22Rv1 (cell line): ENCODE results near the gene LDB3.

Experiments
- H3K27ac ChIP-seq: fragments of 450-650 bp; 2 replicates; pipeline ENCODE4 v1.5.1; 2017
- ZFX ChIP-seq: fragments of 450-650 bp; IDR thresholded peaks from 2 replicates; pipeline ENCODE4 v1.6.1; 2017; ENCODE audit warnings: antibody characterized with exemption, borderline replicate concordance
- TF ChIP-seq, protein P1 (sequence below): fragments of 450-650 bp; IDR thresholded peaks from 2 replicates; pipeline ENCODE4 v1.5.1; 2017; ENCODE audit warnings: mild to moderate bottlenecking

LDB3 gene

DNA sequence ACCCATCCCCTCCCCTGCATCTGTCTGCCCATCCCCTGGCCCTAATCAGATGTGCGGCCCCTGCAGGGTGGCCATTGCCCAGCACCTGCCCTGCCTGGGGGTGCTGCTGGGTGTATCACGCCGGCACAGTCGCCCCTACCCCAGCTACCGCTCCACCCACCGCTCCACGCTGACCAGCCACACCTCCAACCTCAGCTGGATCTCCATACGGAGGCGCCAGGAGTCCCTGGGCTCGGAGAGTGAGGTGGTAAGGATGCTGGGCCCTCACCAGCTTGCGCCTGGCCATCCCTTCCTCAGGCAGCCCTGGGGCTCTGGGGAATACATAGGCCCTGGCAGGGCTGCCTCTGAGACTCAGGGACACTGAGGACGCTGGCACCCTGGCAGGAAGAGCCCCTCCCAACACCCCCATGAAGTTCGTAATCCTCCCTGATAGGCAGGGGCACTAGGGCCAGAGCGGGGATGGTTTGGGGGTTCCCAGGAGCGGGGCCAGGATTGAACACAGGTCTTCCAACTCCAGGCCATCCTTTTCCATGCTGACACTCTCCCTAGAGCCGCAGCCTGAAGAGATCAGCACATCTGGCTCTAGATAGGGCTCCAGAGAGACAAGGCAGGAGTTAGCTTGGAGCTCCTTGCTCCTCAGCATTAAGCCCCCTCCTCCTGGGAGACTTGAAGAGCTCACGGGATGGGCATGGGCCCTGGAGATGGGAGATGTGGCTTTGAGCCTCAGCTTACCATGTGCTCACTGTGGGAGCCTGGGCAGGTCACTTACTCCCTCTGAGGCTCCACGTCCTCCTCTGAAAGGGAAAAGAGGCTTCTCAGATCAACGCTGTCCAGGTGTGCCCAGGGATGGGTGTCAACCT is 5.9 kb upstream of the LDB3 start:
- no peak overlapping the region for H3K27ac ChIP-seq
- no peak for TF ChIP-seq ZFX
- TF ChIP-seq, protein P1, sequence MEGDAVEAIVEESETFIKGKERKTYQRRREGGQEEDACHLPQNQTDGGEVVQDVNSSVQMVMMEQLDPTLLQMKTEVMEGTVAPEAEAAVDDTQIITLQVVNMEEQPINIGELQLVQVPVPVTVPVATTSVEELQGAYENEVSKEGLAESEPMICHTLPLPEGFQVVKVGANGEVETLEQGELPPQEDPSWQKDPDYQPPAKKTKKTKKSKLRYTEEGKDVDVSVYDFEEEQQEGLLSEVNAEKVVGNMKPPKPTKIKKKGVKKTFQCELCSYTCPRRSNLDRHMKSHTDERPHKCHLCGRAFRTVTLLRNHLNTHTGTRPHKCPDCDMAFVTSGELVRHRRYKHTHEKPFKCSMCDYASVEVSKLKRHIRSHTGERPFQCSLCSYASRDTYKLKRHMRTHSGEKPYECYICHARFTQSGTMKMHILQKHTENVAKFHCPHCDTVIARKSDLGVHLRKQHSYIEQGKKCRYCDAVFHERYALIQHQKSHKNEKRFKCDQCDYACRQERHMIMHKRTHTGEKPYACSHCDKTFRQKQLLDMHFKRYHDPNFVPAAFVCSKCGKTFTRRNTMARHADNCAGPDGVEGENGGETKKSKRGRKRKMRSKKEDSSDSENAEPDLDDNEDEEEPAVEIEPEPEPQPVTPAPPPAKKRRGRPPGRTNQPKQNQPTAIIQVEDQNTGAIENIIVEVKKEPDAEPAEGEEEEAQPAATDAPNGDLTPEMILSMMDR: no peak

DNA sequence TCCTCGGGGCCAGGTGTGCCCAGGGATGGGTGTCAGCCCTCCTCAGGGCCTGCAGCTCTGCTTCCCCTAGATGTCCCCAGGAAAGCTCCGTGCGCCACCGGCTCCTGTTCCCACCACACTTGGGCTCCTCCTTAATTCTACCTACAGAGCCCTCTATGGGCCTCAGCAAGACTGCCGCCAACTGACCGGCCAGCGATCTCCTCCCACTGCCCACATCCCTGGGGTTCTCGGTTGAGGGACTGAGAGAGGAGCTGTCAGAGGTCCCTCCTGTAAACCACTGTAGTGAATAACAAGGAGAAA is 5.3 kb upstream of the LDB3 start:
- H3K27ac ChIP-seq: no peak overlapping the region
- TF ChIP-seq, protein P1: no peak
- TF ChIP-seq ZFX: no peak

GRCh38 chr10:86663576-86664339 is 4.6 kb upstream of the LDB3 start:
- TF ChIP-seq ZFX: no peak
- no peak overlapping the region for H3K27ac ChIP-seq

DNA sequence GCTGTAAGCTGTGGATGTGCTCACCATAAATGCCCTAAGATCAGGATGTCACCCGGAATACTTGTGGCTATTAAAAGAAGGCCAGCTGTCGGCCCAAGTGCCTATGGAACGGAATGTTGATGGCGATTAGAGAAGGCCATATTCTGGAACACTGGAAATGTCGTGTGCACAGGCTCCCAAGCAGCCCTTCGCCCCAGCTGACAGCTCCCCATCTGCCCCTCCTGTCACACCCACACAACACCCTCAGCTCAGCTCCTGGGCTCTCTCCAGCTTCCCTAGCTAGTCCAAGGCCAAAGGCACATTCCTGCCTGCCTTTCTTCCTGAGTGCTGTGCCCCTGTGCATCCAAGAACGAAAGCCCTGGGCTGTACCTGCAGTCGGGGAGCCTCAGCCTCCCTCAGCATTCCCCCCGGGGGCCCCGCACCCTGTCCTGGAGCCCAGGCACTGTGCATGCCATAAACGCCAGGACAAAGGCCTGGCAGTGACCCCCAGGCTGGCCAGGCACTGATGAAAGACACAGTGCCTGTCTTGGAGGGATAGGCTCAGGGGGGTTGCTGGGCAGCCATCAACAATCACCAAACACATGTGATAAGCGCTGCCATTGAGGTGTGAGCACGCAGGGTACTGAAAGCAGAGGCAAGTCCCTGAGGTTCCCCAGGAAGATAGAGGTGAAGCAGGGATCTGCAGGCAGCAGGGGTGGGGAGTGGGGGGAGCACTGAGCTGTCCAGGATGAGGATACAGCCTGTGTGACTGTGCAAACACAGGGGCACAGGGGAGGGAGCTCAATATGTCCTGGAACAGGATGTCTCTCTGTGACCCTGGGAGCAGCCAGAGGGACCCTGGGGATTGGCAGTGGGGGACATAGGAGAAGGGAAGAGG is 3.7 kb upstream of the LDB3 start:
- TF ChIP-seq, protein P1: no peak
- no peak for TF ChIP-seq ZFX
- H3K27ac ChIP-seq: no peak overlapping the region

DNA sequence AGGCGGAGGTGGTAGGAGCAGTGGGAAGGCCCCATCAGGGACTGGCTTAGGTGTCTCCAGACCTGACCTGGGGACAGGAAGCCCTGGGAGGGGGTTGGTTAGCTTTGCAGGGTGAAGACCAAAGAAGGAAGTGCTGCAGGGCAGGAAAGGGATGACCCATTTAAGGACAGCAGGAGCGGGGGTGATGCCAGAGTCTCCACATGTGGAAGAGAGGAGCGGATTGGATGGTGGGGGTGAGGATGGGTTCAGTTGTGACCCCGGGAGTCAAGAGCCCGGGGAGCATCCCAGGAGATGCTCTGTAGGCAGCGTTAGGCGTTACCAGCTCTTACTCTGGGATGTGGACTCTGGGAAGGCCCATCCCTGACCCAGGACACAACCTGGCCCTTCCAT is 3.1 kb upstream of the LDB3 start:
- H3K27ac ChIP-seq: no peak overlapping the region
- TF ChIP-seq, protein P1: no peak
- TF ChIP-seq ZFX: no peak

- TF ChIP-seq, protein P1: no peak
- no peak for TF ChIP-seq ZFX
- H3K27ac ChIP-seq: no peak overlapping the region
Observed at GRCh38 chr10:86665868-86666267, 2.4 kb upstream of the LDB3 start.

- H3K27ac ChIP-seq: no peak overlapping the region
- TF ChIP-seq, protein P1: no peak
- TF ChIP-seq ZFX: no peak
Observed at GRCh38 chr10:86666538-86666937, 1.8 kb upstream of the LDB3 start.
